GM19455 (cell line): ENCODE data around the gene TBC1D22B.
"Not testable (repeated sequence)": the region's sequence is repeated elsewhere in the genome, so short reads cannot be mapped to it uniquely, and the experiment has no call there.

Experiments used
- ATAC-seq: cut with Tn5 transposase; IDR thresholded peaks from one replicate; pipeline ENCODE4 v1.9.1; 2021; ENCODE audit not compliant: unreplicated experiment

Gene TBC1D22B

DNA sequence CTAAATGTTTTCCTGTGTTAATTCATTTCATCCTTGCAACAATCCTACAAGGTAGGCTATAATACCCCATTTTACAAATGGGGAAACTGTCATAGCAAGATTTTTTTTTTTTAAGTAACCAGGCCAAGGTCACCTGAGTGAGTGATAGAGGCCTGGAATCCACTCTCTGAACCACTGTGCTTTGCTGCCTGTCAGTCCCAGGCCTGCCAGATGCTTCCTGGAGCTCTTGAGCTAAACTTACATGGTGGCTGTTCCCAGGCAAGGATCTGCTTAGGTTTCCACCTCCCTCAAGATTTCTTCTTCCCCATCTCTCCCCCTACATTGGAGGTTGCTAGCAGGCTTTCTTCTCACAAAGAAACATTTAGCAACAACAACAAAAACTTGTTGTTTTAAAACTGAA, 63.5 kb downstream of the TBC1D22B start:
- no peak for ATAC-seq

DNA sequence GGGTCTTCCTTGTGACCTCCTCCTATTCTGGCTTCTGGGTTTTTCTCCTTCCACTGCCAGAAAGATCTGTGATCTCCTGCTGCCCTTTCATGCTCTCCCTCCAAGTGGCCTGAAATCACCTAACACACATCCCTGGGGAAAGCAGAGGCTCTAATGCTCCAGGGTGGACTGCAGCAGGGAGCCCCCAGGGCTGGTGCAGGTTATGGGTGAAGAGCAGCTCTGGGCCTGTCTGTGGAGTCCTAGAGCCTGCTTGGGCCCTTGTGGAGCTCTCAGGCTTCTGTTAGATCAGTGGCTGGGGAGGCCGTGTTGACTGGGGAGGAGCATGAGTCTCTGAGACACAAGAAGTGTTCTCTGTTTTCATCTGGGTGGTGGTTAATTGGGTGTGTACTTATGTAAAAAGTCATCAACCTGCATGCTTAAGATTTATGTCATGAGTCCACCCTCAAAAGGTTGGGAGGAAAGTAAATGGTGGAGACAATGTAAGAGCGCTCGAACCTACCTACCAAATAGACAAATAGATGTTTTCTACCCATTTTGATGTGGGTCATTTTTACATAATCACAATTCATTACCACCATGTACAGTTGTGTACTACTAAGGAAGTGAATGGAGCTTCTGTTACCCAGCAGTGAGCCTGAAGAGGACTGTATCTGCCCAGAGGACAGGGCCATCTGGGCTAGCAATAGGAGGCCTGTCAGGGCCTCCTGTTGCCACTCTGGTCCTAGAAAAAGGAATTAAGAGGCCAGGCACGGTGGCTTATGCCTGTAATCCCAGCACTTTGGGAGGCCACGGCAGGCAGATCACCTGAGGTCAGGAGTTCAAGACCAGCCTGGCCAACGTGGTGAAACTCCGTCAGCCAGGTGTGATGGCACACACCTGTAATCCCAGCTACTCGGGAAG, 64.2 kb downstream of the TBC1D22B start:
- no peak for ATAC-seq

DNA sequence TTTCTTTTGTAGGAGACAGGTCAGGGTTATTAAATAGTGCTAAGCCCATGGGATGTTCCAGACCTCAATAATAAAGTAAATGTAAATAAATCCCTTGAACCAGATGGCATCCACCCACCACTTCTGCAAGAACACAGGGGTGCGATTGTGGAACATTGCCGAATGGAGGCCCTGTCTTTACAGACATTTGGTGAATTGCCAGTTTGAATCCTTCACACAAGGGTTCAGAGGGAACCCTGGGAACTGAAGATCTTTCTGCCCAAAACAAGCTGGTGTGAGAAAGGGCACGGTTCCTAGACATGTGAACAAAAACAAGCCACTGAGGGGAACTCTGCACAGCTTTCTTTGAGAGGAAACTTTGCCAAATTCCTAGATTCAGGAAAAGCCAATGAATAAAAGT, 66.0 kb downstream of the TBC1D22B start:
- no peak for ATAC-seq

DNA sequence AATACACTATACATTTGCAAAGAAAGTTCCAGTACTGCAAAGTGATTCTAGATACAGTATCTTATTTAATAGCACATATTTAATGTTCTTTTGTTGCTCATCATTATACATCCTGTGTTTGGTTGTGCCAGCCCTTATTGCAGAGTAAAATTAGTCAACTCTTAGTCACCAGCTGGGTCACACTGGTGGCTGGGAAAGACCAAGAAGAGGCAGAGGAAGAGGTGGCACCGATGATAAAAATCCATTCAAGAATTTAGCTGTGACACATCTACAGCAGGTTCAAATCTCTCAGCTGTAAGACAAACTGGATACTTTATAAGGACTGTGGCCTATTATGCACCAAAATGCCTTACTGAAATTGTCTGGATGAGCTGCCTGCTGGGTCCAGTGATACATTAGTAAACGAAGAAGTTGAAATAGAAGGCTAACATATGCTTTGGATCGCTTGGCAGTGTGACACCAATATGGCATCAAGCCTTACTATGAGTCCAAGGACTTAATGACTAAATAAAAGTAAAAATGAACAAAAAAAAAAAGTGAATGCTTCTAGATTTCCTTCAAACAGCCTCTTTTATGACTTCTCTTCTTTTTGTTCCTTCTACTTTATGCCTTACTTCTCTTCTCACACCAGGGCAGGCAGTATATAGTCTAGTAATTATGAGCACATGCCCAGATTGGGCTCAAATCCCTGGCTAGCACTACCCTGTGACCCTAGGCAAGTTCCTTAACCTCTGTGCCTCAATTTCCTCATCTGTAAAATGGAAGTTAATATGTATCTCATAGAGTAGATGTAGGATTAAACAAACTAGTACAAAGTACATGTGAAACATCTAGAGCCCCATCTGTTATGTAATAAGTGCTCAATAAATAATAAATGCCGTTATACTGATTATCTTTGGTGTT, 66.8 kb downstream of the TBC1D22B start:
- no peak for ATAC-seq

DNA sequence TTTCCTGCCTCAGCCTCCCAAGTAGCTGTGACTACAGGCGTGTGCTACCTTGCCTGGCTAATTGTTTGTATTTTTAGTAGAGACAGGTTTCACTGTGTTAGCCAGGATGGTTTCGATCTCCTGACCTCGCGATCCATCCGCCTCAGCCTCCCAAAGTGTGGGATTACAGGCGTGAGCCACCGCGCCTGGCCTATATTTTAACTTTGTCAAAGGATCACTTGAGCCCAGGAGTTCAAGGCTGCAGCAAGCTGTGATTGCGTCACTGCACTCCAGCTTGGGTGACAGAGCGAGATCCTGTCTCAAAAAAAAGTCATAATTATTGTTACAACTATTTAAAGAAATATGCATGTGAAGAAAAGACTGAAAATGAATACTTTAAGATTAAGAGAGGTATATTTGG, 72.8 kb downstream of the TBC1D22B start:
- not testable (repeated sequence) for ATAC-seq

DNA sequence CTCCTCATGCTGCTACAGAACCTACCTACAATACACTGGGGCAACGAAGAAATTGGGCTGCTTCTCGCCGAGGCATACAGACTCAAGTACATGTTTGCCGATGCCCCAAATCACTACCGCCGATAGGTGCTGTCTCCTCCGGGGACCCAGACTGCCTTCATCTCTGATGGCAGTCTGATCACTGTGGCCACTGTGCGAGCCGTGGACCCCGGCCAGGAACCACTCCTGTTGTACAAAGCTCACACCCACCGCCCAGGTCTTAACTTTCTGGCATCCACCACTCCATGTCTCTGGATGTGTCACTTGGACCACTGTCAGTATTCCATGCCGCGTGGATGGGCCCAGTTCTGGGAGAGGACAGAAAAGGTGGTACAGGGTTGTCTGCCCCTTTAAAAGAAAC, 73.5 kb downstream of the TBC1D22B start:
- no peak for ATAC-seq

DNA sequence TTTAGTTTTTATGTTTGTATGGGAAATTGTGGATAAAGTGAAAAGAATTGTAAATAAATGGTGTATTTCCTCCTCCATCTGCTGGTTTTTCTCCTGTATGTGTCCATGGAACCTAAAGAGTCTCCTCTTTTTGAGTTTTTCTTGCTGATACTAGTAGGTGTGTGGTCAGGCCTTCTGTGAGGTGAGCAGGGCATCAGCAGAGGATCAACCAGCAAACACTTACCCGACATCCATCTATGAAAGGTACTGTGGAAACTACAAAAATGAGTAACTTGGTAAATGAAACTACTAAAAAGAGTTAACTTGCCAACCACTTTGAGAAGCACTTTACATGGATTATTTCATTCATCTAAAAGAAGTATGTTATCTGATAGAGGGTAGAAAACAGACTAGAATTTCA, 75.3 kb downstream of the TBC1D22B start:
- ATAC-seq: no peak

DNA sequence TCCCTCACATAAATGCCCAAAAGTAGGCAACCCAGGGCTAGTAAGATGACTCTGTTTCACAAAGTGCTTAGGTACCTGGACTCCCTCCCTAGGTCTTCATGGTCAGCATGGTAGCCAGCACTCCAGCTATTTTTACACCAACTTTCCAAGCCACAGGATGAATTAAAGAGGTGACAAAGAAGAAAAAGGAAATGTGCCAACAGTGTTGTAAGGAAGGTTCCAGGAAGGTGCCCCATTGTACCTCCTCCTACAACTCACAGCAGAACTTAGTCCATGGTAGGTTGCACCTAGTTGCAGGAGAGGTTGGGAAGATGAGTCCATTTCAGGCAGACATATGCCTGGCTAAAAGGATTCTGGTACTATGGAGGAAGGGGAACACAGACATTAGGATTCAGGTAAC, 76.5 kb downstream of the TBC1D22B start:
- ATAC-seq: no peak

DNA sequence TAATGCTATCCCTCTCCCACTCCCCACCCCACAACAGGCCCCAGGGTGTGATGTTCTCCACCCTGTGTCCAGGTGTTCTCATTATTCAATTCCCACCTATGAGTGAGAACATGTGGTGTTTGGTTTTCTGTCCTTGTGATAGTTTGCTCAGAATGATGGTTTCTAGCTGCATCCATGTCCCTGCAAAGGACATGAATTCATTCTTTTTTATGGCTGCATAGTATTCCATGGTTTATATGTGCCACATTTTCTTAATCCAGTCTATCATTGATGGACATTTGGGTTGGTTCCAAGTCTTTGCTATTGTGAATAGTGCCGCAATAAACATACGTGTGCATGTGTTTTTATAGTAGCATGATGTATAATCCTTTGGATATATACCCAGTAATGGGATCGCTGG, 80.7 kb downstream of the TBC1D22B start:
- not testable (repeated sequence) for ATAC-seq

DNA sequence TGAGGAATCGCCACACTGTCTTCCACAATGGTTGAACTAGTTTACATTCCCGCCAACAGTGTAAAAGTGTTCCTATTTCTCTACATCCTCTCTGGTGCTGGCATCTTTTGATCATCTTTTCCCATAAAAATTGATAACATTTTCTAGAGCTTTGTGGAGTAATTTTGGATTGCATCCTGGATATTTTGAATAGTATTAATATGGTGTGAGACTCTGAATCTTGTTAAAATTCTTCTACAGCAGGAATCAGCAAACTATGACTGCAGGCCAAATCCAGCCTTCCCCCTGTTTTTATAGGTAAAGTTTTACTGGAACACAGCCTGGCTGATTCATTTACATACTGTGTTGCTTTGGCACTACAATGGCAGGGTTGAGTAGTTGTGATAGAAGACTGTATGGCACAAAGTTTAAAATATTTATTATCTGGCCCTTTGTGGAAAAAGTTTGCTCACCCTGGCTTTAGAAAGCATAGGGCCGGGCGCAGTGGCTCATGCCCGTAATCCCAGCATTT, 81.2 kb downstream of the TBC1D22B start:
- ATAC-seq: no peak

DNA sequence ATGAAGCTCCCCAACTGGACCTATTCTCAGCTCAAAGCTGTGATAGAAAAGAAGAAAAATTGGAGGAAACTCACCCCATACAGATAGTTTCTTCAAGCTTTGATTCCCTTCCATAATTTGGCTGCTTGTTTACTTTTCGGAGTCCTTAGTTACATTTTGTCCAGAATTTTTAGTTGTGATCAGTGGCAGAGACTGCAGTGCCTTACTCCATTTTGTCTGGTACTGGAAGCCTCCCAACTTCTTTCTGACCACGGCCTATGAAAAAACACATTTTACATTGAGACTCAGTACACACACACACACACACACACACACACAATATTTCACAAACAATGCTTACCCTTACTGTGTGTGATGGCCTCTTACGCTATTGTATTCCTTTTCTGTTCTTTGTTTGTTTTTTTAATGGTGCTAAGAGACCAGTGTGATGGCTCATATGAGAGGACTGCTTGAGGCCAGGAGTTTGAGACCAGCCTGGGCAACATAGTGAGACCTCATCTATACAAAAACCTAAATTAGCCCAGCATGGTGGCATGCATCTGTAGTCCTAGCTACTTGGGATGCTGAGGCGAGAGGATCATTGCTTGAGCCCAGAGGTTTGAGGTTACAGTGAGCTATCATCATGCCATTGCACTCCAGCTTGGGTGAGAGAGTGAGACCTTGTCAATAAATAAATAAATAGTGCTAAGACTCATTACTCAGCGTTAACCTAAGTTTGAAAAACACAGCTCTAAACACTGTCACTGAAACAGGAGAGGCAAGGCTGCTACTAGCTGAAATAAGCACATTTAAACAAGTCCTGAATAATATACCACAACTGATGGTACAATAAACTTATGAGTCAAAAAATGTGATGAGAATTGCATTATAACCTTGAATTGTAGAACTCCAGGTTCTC, 82.4 kb downstream of the TBC1D22B start:
- no peak for ATAC-seq

DNA sequence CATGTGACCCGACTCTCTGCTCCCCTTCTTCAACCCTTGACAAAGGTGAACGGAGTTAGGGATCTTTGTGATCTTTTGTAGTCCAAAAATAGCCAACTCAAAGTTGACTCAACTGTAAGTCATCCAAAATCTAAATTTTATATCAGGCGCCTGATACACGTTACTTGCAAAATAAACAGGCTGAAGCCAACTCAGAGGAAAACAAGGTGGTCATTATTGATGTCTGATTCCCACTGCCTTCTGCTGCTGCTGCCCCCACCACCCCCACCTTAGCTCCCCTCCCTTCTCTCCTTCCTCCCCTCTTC, 83.0 kb downstream of the TBC1D22B start:
- ATAC-seq: no peak

DNA sequence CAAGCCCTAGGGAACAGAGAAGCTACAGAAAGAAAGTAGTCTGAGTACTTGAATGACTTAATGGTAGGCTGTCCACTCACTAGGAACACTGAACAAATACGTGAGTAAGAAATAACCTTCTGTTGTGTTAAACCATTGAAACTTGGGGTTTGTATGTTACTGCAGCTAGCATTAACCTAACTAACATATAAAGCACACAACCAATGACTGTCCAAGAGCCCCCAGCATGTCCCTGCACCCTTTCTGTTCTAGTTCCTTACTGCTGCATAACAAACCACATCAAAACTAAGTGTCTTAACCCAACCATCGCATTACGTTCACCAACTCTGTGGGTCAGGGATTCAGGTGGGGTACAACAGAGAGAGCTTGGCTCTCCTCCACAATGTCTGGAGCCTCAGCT, 85.7 kb downstream of the TBC1D22B start:
- no peak for ATAC-seq

DNA sequence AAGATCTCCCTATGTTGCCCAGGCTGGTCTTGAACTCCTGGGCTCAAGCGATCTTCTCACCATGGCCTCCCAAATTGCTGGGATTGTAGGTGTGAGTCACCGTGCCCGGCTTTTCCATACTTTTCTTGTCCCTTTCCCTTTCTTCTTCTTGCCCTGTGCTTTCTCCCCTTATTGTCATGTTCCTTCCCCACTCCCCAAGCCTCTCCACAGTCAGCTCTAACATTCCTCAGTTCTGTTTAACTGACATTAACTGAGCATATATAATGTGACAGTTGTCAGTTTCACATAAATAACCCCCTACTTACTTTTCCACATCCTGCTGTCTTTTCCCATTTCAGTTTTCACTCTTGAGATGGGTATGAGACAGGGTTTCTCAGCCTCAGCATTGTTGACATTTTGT, 86.7 kb downstream of the TBC1D22B start:
- ATAC-seq: no peak

DNA sequence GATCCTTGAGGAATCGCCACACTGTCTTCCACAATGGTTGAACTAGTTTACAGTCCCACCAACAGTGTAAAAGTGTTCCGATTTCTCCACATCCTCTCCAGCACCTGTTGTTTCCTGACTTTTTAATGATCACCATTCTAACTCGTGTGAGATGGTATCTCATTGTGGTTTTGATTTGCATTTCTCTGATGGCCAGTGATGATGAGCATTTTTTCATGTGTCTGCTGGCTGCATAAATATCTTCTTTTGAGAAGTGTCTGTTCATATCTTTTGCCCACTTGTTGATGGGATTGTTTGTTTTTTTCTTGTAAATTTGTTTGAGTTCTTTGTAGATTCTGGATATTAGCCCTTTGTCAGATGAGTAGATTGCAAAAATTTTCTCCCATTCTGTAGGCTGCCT, 88.2 kb downstream of the TBC1D22B start:
- not testable (repeated sequence) for ATAC-seq

DNA sequence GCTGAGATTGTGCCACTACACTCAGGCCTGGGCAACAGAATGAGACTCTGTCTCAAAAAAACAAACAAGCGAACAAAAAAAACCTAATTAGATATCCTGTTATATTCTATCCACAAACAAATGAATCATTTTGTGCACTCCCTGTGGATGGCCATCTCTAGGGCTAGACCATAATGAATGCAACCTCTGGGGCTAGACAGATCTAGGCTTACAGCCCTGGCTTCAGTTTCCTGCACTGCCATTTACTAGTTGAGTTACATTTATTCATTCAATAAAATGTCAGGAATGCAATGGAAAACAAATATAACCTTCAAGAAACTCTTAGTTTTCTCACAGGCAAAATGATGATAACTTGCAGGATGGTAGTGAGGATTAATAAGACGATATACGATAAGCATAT, 89.6 kb downstream of the TBC1D22B start:
- no peak for ATAC-seq

DNA sequence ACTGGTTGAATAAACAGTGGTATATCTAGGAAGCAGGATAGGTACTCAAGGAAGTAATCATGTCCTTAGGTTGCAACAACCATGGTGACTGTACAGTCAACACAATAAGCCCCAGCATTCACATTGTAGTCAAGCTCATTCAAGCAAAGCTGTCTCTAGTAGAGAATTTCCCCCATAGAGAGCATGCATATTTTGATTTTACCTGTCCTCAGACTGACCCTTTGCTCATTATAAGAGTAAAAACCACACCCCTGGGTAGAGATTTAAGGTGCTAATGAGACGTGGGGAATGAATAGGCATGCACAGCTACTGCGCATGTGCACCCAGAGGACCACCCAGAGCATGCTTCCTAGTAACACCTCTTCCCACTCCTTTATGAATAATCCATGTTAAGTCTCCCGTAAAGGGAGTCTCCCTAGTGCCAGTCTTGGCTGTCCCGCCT, 90.1 kb downstream of the TBC1D22B start:
- no peak for ATAC-seq

DNA sequence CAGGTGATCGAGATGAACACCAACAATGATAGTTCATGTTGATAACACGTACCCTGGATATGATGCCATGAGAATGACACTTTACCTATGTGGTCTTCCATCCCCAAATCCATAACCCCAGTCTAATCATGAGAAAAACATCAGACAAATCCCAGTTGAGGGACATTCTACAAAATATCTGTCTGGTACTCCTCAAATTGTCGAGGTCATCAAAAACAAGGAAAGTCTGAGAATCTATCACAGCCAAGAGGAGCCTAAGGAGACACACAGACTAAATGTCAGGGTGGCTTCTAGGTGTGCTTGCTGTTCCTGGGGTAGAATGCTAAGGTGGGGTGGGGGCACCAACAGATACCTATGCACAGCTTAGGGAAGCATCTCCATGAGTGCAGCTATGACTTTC, 93.5 kb downstream of the TBC1D22B start:
- no peak for ATAC-seq

DNA sequence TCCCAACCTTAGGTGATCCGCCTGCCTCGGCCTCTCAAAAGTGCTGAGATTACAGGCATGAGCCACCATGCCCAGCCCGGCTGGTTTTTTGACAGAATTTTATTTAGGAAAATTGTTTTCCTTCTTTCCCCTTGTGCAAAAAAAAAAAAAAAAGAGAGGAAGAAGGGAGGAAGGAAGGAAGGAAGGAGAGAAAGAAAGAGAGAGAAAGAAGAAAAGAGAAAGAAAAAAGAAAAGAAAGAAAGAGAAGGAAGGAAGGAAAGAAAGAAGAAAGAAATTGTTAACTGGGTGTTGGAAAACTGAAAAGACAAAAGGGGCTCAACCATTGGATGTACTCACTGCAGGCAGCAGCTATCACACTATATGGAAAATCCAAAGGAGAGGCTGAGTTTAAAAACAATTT, 94.8 kb downstream of the TBC1D22B start:
- ATAC-seq: no peak

DNA sequence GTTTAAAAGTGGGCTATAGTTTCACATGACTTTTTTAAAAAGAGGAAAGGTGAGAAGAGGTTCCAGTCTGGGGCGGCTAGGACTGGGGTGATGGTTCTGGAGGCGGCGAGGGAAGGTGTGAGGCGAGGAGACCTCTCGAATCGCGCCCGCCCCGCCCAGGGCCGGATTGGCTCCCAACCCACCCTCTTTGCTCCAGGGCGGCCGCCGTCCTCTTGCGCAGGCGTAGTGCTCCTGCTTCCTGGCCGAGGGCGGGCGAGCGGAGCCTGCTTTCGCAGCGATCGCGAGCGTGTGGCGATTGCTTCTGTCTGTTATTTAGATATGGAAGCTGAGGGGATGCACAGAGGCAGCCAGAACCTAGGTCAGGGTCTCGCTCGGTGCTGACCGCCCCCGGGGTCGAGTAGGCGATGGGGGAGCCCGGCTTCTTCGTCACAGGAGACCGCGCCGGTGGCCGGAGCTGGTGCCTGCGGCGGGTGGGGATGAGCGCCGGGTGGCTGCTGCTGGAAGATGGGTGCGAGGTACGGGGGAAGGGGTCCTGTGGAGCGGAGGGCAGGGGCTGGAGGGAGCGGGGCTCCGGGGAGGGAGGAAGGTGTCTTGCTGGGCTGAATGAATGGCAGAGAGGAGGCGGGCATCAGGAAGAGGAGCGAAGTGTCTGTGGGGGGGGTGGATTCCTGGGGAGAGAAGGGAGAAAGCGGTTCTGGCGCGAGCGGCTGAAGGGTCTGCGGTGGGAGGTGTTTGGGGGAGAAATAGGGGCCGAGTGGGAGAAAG, 96.4 kb downstream of the TBC1D22B start, which contains the start of gene RNF8:
Gene RNF8 (plus strand): TSS at position 223 of the 765 bp plus-strand sequence. CDS start 182 bp downstream, at position 405.
- peak; percentile 83 for ATAC-seq
